Lower leg skin (tissue), 3 donors: Measurements from ENCODE around the gene HDAC7.

ENCODE experiments used
- POLR2A ChIP-seq, 2 donors: fragments of 450-650 bp; IDR thresholded peaks; one replicate each; pipeline ENCODE4 v1.6.1; 2016 to 2017; ENCODE audit warnings: antibody characterized with exemption in 2 of 2, mild to moderate bottlenecking in 1 of 2, moderate library complexity in 1 of 2
- TF ChIP-seq, protein P1 (sequence below), 3 donors: fragments of 450-650 bp; IDR thresholded peaks; one replicate each; pipeline ENCODE4 v1.5.1; 2016; ENCODE audit warnings: antibody characterized with exemption in 3 of 3, mild to moderate bottlenecking in 3 of 3, moderate library complexity in 2 of 3

DNA sequence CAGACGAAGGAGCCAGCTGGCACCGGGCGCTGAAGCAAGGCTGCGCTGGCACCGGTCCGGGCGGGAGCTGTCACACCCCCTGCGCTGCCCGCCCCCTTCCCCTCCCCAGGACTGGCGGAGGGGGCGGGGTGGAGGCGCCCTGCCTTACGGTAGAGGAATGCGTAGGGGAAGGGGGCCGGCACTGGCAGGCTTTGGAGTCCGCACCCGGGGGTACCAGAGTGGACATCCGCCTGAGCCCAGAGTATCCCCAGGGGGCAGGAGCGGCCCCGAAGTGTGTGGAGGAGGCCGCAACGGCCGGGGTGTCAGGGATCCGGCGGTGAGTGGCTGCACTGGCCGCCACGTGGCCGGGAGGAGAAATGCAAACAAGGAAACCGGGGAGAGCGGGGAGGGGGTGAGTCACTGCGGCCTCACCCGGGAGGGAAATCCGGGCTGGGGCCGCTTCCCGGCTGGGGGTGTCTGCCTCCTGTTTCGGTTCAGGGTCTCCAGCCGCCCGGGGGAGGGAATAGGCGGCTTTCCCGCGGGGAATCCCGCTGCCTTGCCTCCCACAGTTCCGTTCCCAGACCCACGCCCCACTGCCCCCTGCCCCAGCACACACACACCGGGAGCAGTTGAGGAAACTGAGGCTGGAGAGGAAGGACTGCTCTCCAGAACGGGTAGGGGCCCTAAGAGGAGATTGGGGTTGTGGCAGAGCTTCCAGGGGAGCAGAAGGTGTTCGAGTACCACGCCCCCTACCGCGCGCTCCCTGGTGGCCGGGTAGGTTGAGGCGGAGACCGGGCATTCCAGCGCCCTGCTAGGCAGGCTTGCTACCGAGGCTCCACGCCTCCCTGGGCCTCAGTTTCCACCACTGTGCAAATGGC is 60.6 kb downstream of the HDAC7 start, which contains the start of gene RAPGEF3:
- TF ChIP-seq, protein P1, sequence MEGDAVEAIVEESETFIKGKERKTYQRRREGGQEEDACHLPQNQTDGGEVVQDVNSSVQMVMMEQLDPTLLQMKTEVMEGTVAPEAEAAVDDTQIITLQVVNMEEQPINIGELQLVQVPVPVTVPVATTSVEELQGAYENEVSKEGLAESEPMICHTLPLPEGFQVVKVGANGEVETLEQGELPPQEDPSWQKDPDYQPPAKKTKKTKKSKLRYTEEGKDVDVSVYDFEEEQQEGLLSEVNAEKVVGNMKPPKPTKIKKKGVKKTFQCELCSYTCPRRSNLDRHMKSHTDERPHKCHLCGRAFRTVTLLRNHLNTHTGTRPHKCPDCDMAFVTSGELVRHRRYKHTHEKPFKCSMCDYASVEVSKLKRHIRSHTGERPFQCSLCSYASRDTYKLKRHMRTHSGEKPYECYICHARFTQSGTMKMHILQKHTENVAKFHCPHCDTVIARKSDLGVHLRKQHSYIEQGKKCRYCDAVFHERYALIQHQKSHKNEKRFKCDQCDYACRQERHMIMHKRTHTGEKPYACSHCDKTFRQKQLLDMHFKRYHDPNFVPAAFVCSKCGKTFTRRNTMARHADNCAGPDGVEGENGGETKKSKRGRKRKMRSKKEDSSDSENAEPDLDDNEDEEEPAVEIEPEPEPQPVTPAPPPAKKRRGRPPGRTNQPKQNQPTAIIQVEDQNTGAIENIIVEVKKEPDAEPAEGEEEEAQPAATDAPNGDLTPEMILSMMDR (IDR thresholded peaks at IDR 0.05): no peak
- TF ChIP-seq POLR2A (IDR thresholded peaks at IDR 0.05): no peak
